ENCODE measurements around the gene PDE4B.

PDE4B gene

GRCh38 chr1:66246351-66247269, 453.9 kb downstream of the PDE4B start:
- DNase-seq: peak; percentile 33

DNA sequence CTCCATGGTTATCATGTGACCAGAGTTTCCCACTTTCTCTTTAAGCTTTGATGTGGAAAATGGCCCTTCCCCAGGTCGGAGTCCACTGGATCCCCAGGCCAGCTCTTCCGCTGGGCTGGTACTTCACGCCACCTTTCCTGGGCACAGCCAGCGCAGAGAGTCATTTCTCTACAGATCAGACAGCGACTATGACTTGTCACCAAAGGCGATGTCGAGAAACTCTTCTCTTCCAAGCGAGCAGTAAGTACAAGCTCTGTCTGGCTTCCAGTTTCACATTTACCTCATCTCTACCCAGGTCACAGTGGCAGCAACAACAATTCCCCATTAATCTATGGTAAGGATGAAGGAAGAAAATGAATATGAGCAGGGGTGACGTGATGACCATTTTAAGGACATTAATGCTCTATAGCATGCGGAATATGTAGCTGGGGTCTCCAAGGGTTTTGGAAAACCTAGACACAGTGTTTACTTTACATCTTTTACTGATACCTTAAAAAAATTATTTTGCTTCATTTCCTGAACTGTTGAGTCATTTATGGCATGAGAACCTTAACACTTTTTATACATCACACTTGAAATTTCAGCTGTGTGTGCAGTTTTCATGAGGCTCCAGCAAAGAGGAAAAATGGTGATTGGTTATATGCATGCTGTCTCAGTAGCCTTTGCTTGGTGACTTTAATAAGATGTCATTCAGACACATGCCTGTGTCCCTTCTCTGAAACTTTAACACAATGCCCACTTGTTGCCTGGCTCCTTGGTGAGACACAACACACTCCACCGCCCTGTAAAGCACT, 454.9 kb downstream of the PDE4B start:
- DNase-seq: no peak

DNA sequence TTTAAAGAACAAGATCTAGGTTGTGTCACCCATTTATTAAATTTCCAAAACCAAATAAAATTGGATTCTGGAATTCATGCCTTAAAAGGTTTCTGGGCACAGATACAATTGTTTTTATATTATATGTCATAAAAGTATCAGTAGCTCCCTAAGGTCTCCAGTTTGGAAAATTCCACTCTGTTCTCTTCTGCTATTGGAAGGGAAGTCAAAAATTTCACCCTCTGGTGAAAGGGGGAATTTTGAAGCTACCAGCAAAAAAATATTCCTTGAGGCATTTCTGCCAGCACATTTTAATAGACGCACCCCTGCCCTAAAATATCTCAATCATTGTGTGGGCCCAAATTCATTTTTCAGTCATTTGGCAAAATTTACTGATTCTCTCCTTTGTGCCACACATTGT, 455.6 kb downstream of the PDE4B start:
- DNase-seq: no peak

DNA sequence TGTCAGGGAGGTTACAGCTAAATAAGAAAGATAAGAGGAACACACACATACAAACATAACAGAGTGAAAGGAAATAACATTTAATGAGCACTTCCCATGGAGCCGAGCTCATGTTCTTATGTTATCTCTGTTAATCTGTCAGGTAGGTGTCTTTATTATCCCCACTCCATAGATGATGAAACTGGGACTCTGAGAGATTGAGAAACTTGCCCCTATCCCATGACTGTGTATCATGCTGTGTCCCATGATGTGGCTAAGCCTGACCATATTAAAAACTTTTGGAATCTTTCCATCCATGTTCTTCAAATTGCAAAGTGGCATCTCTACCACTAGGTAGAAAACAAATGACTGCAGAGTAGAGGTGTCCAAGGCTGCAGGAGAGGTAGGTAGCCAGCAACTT, 456.1 kb downstream of the PDE4B start:
- no peak for DNase-seq

GRCh38 chr1:66250075-66250474, 457.4 kb downstream of the PDE4B start:
- DNase-seq: no peak

DNA sequence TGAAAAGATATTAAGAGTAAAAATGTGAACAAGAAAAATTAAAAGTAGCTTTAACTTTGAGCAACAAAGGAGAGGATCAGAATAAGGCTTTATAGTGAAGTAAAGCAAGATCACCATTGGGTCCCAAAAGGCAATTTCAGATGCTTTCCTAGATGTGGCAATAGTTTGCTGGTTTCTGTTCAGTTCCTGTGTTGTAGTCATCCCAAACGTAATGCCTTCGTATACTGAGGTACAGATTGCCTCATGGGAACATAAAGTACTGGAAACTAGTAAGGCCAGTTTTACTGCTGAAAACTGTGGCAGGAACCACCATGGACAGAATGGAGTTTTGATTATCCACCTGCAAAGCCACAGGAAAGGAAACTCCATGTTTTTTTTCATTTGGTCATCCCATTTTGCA, 457.8 kb downstream of the PDE4B start:
- no peak for DNase-seq

DNA sequence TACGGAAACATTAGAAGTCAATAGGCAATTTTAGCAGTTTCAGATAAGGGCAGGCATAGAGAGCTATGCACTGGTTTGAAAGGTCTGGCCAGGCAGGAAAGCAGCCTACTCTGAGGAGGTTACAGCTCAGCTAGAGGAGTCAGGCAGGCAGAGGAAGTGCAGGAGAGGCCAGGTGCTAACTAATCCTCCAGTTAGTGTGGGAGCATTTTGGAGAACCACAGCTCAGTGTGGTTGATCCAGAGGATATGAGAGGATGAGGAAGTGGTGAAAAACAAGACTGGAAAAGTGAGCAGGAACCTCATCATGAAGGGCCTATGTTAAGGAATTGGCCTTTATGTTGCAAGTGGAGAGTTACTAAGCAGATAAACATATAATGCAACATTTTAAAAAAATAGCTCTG, 458.9 kb downstream of the PDE4B start:
- no peak for DNase-seq

DNA sequence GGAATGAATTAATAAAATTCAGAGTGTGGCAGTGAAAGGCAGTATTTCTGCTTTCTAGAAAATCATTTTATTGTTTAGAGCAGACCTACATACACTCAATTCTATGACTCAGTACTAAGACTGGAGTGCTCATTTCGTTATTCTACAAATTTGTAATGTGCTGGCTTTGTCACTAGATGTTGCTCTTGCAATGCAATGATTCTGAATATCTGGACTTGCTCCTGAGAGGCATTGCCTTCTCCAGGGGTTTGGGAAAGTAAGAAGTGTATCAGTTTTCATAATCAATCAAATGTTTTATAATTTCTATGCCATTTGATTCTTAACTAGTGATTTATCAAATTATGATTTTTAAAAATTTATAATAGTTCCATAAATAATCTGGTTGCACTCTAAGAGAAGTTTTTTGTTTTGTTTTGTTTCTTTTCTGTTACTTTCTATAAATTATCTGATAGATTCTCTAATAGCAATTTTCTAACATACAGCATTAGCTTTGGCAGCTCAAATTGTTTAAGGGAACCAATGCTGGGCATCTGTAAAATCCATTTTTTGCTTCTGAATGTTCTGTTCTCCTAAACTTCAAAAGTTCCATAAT, 460.7 kb downstream of the PDE4B start:
- peak; percentile 45 for DNase-seq

DNA sequence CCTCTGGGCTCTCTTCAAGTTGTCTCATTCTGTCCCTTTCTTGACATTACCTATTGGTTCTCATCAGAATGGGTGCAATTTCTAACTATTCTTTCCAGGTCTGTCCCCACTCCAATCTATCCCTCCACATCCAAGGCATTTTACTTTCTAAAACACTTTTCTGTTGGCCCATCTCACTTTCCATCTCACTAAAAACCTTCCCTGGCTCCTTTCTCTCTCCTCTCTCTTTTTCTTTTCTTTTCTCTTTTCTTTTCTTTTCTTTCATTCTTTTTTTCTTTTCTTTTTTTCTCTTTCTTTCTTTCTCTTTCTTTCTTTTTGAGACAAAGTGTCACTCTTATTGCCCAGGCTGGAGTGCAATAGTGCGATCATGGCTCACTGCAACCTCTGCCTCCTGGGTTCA, 462.1 kb downstream of the PDE4B start:
- no peak for DNase-seq

DNA sequence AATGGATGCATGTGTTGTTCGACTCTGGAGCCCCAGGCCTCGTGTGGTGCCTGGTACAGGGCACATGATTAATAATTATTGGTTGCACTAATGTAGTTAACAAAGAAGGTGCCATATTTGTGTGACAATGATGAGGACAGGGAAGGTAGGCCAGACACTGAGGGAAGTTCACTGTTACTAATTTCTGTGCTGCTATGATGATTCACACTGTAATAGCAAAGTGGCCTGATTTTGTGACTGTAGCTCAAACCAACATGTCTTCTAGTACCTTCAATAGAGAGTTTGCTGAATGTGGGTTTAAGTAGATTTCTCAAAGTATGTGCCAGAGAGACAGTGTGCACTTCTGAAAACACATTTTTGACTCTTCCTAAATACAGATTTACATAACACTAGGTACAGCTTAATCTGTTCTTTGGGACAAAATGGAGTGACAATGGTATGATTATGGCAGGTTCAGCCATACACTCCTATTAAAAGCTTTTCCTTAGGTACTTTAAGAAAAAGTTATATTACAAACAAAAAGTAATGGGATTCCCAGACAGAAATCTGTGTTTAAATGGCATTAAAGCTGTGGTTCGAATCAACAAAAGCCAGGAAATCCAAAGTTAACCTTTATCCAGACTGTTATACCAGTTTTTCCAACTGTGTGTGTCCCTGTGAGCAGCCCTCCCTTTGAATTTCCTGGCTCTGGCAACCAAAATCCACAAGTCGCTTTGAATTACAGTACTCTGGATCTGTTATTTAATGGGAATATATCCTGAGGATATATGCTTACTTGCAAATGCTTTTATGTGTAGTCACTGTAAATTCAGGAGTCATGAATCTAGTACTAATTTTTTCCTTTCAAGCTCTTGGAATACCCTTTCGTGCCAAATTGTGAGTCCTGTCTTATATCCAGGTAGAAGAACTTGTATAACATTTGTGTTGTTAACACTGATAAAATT, 464.2 kb downstream of the PDE4B start:
- DNase-seq: no peak

- no peak for DNase-seq
Observed at GRCh38 chr1:66258404-66259105, 465.9 kb downstream of the PDE4B start.

GRCh38 chr1:66261364-66261763, 468.7 kb downstream of the PDE4B start:
- no peak for DNase-seq

GRCh38 chr1:66262208-66262963, 469.7 kb downstream of the PDE4B start:
- no peak for DNase-seq

- no peak for DNase-seq
Observed at GRCh38 chr1:66265268-66265667, 472.6 kb downstream of the PDE4B start.

DNA sequence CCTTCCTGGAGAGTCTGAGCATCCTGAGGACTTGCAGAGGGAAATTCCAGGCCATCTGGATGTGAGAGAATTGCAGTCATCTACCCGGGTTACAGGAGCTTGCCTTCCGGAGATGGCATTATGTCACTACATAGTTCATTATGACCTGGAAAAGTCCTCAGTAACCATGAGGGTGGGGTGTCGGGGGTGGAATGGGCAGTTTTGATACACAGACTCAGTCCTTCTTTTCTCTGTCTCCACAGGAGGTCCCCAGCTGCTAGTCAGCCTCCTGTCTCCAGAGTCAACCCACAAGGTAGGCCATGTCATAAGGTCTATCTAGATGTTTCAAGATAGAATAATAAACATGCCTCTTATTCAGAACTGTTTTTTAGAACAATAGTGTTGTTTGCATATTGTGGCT, 473.1 kb downstream of the PDE4B start:
- DNase-seq: no peak

GRCh38 chr1:66266350-66266749, 473.7 kb downstream of the PDE4B start:
- no peak for DNase-seq

DNA sequence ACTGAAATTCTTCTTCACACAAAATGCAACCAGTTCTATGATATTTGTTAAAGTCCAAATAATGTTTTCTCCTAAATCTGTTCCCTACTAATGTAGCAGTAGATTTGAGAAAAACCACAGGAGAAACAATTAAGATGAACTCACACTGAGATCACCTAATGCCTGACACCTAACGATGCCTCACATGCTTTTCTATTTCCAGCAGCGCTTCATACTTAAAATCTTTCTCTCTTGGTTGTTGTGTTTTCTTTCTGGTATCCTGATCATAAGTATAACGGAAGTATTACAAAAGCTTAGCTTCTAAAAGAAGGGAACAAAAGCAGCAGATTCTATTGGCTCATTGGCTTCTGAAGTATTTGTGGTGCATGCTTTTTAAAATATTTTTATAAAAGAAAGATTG, 474.1 kb downstream of the PDE4B start:
- DNase-seq: no peak

GRCh38 chr1:66267201-66267940, 474.7 kb downstream of the PDE4B start:
- no peak for DNase-seq

DNA sequence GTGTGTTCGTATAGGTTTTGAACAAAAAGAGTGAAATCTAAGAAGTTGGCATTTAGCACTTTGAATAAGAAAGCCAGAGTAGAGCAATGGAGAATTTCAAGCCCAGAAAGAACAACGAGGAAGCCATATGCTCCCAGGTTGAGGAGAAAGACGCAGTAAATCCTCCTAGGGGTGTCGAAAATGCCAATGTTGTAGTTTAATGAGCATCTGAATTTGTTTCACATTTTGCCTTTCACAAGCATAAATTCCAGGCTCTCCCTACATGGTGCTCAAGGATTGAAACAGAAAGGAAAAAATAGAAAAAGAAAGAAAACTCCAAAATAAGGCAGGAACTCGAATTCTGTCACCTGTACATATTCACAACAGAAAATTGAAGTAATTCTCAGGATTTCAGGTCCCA, 476.5 kb downstream of the PDE4B start:
- DNase-seq: no peak

DNA sequence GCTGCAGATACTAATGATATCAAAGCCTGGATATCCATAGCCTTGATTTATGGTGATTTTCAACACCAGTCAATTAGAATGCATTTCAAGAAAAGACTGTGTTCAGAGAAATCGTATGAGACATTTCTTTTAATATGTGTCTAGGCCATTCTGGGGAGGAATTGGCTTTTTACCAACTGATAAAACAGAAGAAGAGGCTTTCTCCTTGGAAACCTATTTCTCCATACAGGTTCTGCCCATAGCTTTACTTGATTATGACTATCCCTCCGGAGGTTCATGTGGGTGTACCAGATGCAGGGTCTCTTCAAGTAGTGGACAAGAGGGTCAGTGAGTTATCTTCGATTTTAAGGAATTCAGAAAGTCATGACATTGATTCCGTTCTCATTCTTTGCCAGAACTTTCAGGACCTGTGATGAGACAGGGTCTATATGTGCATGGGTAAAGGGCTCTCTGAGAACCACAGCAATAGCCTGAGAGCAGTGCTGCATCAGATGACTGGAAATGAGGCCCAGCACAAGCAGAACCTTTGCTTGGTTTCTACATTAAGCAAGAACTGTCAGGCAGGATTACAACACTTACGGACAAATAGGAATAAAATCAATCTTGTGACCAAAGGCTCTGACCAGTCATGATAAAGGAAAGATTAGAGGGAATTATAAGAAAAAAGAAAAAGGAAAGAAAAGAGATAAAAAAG, 477.6 kb downstream of the PDE4B start:
- no peak for DNase-seq

Measured in central memory CD4-positive, alpha-beta T cell (primary cell).